K562 (cell line): ENCODE measurements around the gene CADPS2. TPM values are rescaled to one million over a fixed set of nuclear protein-coding genes. Genes with fewer than 3 reads are reported as not detected.

Experiments used
- ATAC-seq: fragments of 200-7000 bp; cut with Tn5 transposase; 3 replicates; pipeline ENCODE4 v1.9.1; 2020; ENCODE audit warnings: moderate library complexity
- BruUV-seq: library from RNA; stranded (reverse); fragments of 400-500 nt; replicated peaks from 2 replicates; lab custom pipeline; 2021; lab: Mats Ljungman, UMichigan
- CTCF ChIA-PET: fragments of 300-600 bp; formaldehyde crosslinking; extraction: SDS; loops from one replicate; lab custom pipeline; 2021; ENCODE audit warnings: low intra/inter-chr PET ratio; lab: Yijun Ruan, JAX
- POLR2A ChIA-PET: fragments of 300-600, 350-650 bp; sonication (Branson Sonifier 250); formaldehyde crosslinking; extraction: SDS; loops from one replicate; lab custom pipeline; 2021; ENCODE audit warnings: antibody characterized with exemption, inconsistent platforms; lab: Yijun Ruan, JAX
- DNase-seq, 4 experiments: peaks; one replicate each; pipeline versions ENCODE4 v3.0.0 to v3.0.0-alpha.2; 2011 to 2018; ENCODE audit warnings: low spot score in 3 of 4, mixed read lengths in 3 of 4; ENCODE audit errors: extremely low read depth in 1 of 4
- FAIRE-seq: peaks from 2 replicates; lab custom pipeline; 2011; peaks lifted over from hg19 to GRCh38; lab: Jason Lieb, UNC
- H2AFZ ChIP-seq: 2 replicates; pipeline ENCODE4 v1.6.0; 2011; ENCODE audit warnings: low read depth, low read length, control low read depth, inconsistent platforms
- H3K27ac ChIP-seq: fragments of 200-600 bp; 3 replicates; pipeline ENCODE4 v1.8.0; 2011; ENCODE audit warnings: low read depth, mild to moderate bottlenecking, control low read depth, inconsistent platforms, low read length, moderate library complexity, mixed read lengths; ENCODE audit errors: extremely low read depth
- H3K27me3 ChIP-seq, 2 experiments: fragments of 300-600 bp in 1 of 2; 2 replicates in 1 of 2; 3 replicates in 1 of 2; pipeline versions ENCODE4 v1.6.0 to v1.8.0; 2011; ENCODE audit warnings: inconsistent platforms in 2 of 2, low read length in 2 of 2, mild to moderate bottlenecking in 1 of 2, mixed read lengths in 1 of 2, moderate library complexity in 1 of 2; ENCODE audit not compliant: control insufficient read depth in 2 of 2, insufficient read depth in 2 of 2
- H3K36me3 ChIP-seq: fragments of 300-600 bp; 3 replicates; pipeline ENCODE4 v1.8.0; 2011; ENCODE audit warnings: mild to moderate bottlenecking, low read length, inconsistent platforms; ENCODE audit not compliant: control insufficient read depth, insufficient read depth
- H3K4me1 ChIP-seq, 2 experiments: fragments of 200-600 bp in 1 of 2; replicated peaks in 1 of 2; 2 replicates in 1 of 2; 3 replicates in 1 of 2; pipeline versions ENCODE4 v1.5.1 to v1.8.0; 2011; ENCODE audit warnings: inconsistent platforms in 2 of 2, low read length in 2 of 2, mild to moderate bottlenecking in 1 of 2, mixed read lengths in 1 of 2, moderate library complexity in 1 of 2; ENCODE audit not compliant: control insufficient read depth in 2 of 2, insufficient read depth in 2 of 2
- H3K4me2 ChIP-seq: 2 replicates; pipeline ENCODE4 v1.6.1; 2011; ENCODE audit warnings: low read length, control low read depth, inconsistent platforms, mixed read lengths; ENCODE audit not compliant: insufficient read depth
- H3K4me3 ChIP-seq: fragments of 200-600 bp; sonication (generic), shearing (Covaris generic); 2 replicates; pipeline ENCODE4 v1.5.1; 2016; ENCODE audit warnings: control low read depth, inconsistent platforms
- H3K79me2 ChIP-seq: fragments of 200-600 bp; 3 replicates; pipeline ENCODE4 v1.8.0; 2011; ENCODE audit warnings: low read length, inconsistent platforms; ENCODE audit not compliant: control insufficient read depth, insufficient read depth
- H3K9ac ChIP-seq, 2 experiments: 2 replicates each; pipeline versions ENCODE4 v1.6.0 to v1.6.1; 2011; ENCODE audit warnings: low read depth in 2 of 2, low read length in 2 of 2, control low read depth in 1 of 2, inconsistent platforms in 1 of 2, mild to moderate bottlenecking in 1 of 2, mixed read lengths in 1 of 2; ENCODE audit not compliant: insufficient read depth in 1 of 2
- H3K9me1 ChIP-seq: one replicate; pipeline ENCODE4 v1.6.0; 2011; ENCODE audit warnings: inconsistent platforms, mild to moderate bottlenecking, low read length, moderate library complexity; ENCODE audit not compliant: control insufficient read depth, insufficient read depth
- H3K9me3 ChIP-seq: replicated peaks from 2 replicates; pipeline ENCODE4 v1.5.1; 2011; ENCODE audit warnings: low read depth, low read length, inconsistent platforms; ENCODE audit not compliant: control insufficient read depth, insufficient read depth
- H4K20me1 ChIP-seq: replicated peaks from 2 replicates; pipeline ENCODE4 v1.6.1; 2011; ENCODE audit warnings: low read length, inconsistent platforms, mixed read lengths; ENCODE audit not compliant: control insufficient read depth, insufficient read depth
- BDP1 ChIP-seq: IDR thresholded peaks from 3 replicates; pipeline ENCODE4 v1.6.1; 2011; ENCODE audit not compliant: insufficient read length, insufficient read depth
- DIDO1 ChIP-seq: fragments of 450-650 bp; IDR thresholded peaks from 2 replicates; pipeline ENCODE4 v1.6.1; 2016; ENCODE audit warnings: low read depth, missing biosample characterization, missing genetic modification characterization
- EP300 ChIP-seq: IDR thresholded peaks from 2 replicates; pipeline ENCODE4 v1.6.1; 2012; ENCODE audit warnings: low read length, improper control_type of control experiment
- ERF ChIP-seq: fragments of 450-650 bp; formaldehyde crosslinking; IDR thresholded peaks from 2 replicates; pipeline ENCODE4 v1.4.0; 2020; ENCODE audit warnings: mild to moderate bottlenecking, mixed read lengths
- FUS ChIP-seq: fragments of 200-400 bp; formaldehyde crosslinking; optimal IDR thresholded peaks from 2 replicates; pipeline ENCODE3; 2017; ENCODE audit warnings: low read depth, low read length
- HNRNPK ChIP-seq: fragments of 200-400 bp; formaldehyde crosslinking; IDR thresholded peaks from one replicate; pipeline ENCODE4 v1.6.1; 2018; ENCODE audit warnings: mild to moderate bottlenecking, low read depth, low read length; ENCODE audit not compliant: poor library complexity, severe bottlenecking
- JUND ChIP-seq, 2 experiments: IDR thresholded peaks; 2 replicates in 1 of 2; 3 replicates in 1 of 2; pipeline ENCODE4 v1.6.1; 2011; ENCODE audit warnings: borderline replicate concordance in 2 of 2, low read depth in 2 of 2, low read length in 2 of 2, improper control_type of control experiment in 1 of 2, missing biosample characterization in 1 of 2, missing genetic modification characterization in 1 of 2, missing genetic modification reagents in 1 of 2
- MIER1 ChIP-seq: fragments of 450-650 bp; IDR thresholded peaks from 2 replicates; pipeline ENCODE4 v1.6.1; 2016; ENCODE audit warnings: antibody characterized with exemption, mild to moderate bottlenecking, low read depth
- NR1H2 ChIP-seq: sonication (generic); formaldehyde crosslinking; IDR thresholded peaks from 2 replicates; pipeline ENCODE4 v1.4.0; 2020; ENCODE audit warnings: mild to moderate bottlenecking, missing genetic modification reagents
- PPARD ChIP-seq: fragments of 250-450 bp; sonication (Bioruptor Pico); IDR thresholded peaks from 2 replicates; pipeline ENCODE4 v1.8.0; 2022; ENCODE audit warnings: inconsistent platforms, mild to moderate bottlenecking, moderate library complexity
- RAD21 ChIP-seq, 2 experiments: fragments of 250-450 bp in 1 of 2; fragments of 450-650 bp in 1 of 2; sonication (Bioruptor Pico) in 1 of 2; formaldehyde crosslinking in 1 of 2; IDR thresholded peaks in 1 of 2; conservative IDR thresholded peaks in 1 of 2; 2 replicates each; pipeline versions ENCODE4 v1.4.0 to v1.8.0; 2020 to 2022; ENCODE audit warnings: mild to moderate bottlenecking in 2 of 2, moderate library complexity in 1 of 2
- RBFOX2 ChIP-seq: fragments of 200-400 bp; formaldehyde crosslinking; IDR thresholded peaks from 2 replicates; pipeline ENCODE4 v1.6.1; 2017; ENCODE audit warnings: low read depth, mild to moderate bottlenecking, low read length, moderate library complexity
- TCF3 ChIP-seq: sonication (generic); formaldehyde crosslinking; IDR thresholded peaks from 2 replicates; pipeline ENCODE4 v1.4.0; 2020; ENCODE audit warnings: mild to moderate bottlenecking, missing genetic modification reagents
- ZBED1 ChIP-seq: IDR thresholded peaks from 2 replicates; pipeline ENCODE4 v1.6.1; 2014
- ZKSCAN8 ChIP-seq: fragments of 200-800 bp; sonication (Bioruptor generic); IDR thresholded peaks from 2 replicates; pipeline ENCODE4 v1.6.1; 2016; ENCODE audit warnings: missing genetic modification characterization, missing compliant biosample characterization
- ZNF175 ChIP-seq: fragments of 200-800 bp; sonication (Bioruptor generic); IDR thresholded peaks from 2 replicates; pipeline ENCODE4 v1.6.1; 2016; ENCODE audit warnings: low read depth, mild to moderate bottlenecking, missing genetic modification characterization, missing compliant biosample characterization
- ZNF282 ChIP-seq: sonication (generic); formaldehyde crosslinking; IDR thresholded peaks from 2 replicates; pipeline ENCODE4 v1.8.1; 2023; ENCODE audit warnings: missing genetic modification reagents
- ZNF354B ChIP-seq: fragments of 250-450 bp; sonication (Bioruptor Pico); IDR thresholded peaks from 2 replicates; pipeline ENCODE4 v1.4.0; 2020
- ZNF431 ChIP-seq: sonication (generic); formaldehyde crosslinking; IDR thresholded peaks from 2 replicates; pipeline ENCODE4 v1.8.0; 2022; ENCODE audit warnings: mild to moderate bottlenecking, missing genetic modification reagents
- ZNF707 ChIP-seq: fragments of 250-450 bp; sonication (Bioruptor Pico); conservative IDR thresholded peaks from 2 replicates; pipeline ENCODE4 v1.8.0; 2022; ENCODE audit warnings: inconsistent platforms, mild to moderate bottlenecking, moderate library complexity
- ZSCAN32 ChIP-seq: fragments of 450-650 bp; formaldehyde crosslinking; IDR thresholded peaks from 2 replicates; pipeline ENCODE4 v1.4.0; 2020; ENCODE audit warnings: mild to moderate bottlenecking, moderate library complexity
- WGBS: fragments of 100-300 bp; shearing (Covaris generic); methylation state at CpG from one replicate; pipeline ENCODE4 v1.1.6; 2016; ENCODE audit warnings: low coverage, mixed read lengths; ENCODE audit not compliant: insufficient coverage; ENCODE audit errors: missing lambda C conversion rate; 5-methylcytosine and 5-hydroxymethylcytosine counted together
- in situ Hi-C: fragments of 300-500 bp; cut with MboI; formaldehyde crosslinking; loops from 4 replicates; pipeline ENCODE4 v1.15.0; 2018; ENCODE audit warnings: inconsistent platforms, mixed read lengths
- intact Hi-C: fragments of 100-400 bp; cut with micrococcal nuclease; formaldehyde crosslinking; loops from 2 replicates; pipeline ENCODE4 v1.14.2; 2022
- polyA plus RNA-seq, 8 experiments: library from polyadenylated mRNA; depleted of rRNA in 4 of 8; stranded (reverse) in 5 of 8; unstranded in 3 of 8; fragments of >200 nt; fragmentation: Nextera tagmentation in 2 of 8; fragmentation: Illumina TruSeq in 1 of 8; extraction: Ambion mirVana in 2 of 8; extraction: Trizol in 1 of 8; gene quantifications; 2 replicates each; pipeline versions ENCODE4 v1.2.1 to v1.2.3, GENCODE V29; 2011 to 2014; ENCODE audit warnings: inconsistent platforms in 1 of 8, missing spikeins in 1 of 8
- total RNA-seq, 7 experiments: library from RNA; depleted of rRNA in 6 of 7; stranded (reverse); fragments of >200 nt in 6 of 7; fragmentation: Illumina TruSeq in 2 of 7; extraction: Trizol in 2 of 7; gene quantifications; 2 replicates each; pipeline versions ENCODE4 v1.2.1 to v1.2.3, GENCODE V29; 2011 to 2021; ENCODE audit warnings: low replicate concordance in 1 of 7
- TF ChIP-seq, protein P1 (sequence below): fragments of 250-450 bp; sonication (Bioruptor Pico); IDR thresholded peaks from 2 replicates; pipeline ENCODE4 v1.5.0; 2020; ENCODE audit warnings: mild to moderate bottlenecking

The CADPS2 gene
- total and polyA plus RNA-seq, 9 of the 15 experiments (the other 6 are each of a cell fraction or from before 2014, with no cell fraction given) = 0.03 to 0.14 (median 0.04) TPM; not detected in 1

DNA sequence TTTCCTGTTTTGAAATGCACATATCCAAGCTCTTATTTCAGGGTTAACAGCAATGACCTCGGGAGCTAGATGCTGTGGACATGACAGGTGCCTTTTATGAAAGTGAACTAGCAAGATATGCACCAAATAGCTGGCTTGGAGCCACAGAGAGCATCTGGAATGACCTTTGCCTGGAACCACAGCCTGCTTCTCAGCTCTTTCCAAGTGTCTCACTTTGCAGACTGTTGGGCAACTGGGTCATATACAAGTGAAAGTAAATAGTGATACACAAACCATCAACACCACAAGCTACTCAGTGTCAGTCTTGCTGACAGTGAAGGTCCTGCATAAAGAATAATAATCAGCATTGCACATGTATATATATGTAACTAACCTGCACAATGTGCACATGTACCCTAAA lies 370.9 kb downstream of the CADPS2 start (continued):
- TF ChIP-seq ZNF431 = no peak
- no peak for TF ChIP-seq ZSCAN32

DNA sequence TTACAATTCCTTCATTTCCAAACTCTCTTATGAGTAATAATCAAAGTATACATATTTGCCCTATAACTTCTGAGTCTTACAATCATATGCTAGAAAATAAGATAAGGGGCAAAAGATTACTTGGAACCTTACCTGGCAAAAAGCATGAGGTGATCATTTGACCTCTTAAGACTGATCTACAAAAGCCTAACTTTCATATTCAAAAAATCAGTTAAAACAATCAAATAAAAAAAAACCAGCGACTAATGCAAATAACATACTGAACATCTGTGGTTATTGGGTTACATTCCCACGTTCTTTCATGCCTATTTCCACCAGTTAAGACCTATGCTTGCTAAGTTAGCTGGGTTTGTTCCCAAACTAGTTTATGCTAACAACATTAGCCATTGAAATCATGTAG lies 375.0 kb downstream of the CADPS2 start:
- ATAC-seq = no peak
- H3K27ac ChIP-seq = no peak overlapping the region
- POLR2A ChIA-PET = no interaction called here
- TF ChIP-seq HNRNPK (no peak), ERF (CRISPR knock-in tag) (no peak), RAD21 (CRISPR knock-in tag; conservative IDR thresholded peaks at IDR 0.05 in 1 of 2, IDR thresholded peaks at IDR 0.05 in 1 of 2) (no peak), ZNF707 (CRISPR knock-in tag) (no peak), PPARD (CRISPR knock-in tag) (no peak), DIDO1 (no peak), TCF3 (CRISPR knock-in tag) (no peak), ZKSCAN8 (CRISPR knock-in tag) (no peak), FUS (no peak), NR1H2 (CRISPR knock-in tag) (no peak), ZNF282 (CRISPR knock-in tag) (no peak), MIER1 (no peak), ZNF354B (no peak), BDP1 (no peak), ZNF175 (CRISPR knock-in tag) (no peak), EP300 (no peak), JUND (IDR thresholded peaks at IDR 0.05; ENCODE audit: borderline replicate concordance, low read depth, low read length) (no peak), JUND (tag; IDR thresholded peaks at IDR 0.05; ENCODE audit: borderline replicate concordance, low read depth, low read length) (no peak), ZBED1 (no peak), RBFOX2 (no peak)
- TF ChIP-seq, protein P1, sequence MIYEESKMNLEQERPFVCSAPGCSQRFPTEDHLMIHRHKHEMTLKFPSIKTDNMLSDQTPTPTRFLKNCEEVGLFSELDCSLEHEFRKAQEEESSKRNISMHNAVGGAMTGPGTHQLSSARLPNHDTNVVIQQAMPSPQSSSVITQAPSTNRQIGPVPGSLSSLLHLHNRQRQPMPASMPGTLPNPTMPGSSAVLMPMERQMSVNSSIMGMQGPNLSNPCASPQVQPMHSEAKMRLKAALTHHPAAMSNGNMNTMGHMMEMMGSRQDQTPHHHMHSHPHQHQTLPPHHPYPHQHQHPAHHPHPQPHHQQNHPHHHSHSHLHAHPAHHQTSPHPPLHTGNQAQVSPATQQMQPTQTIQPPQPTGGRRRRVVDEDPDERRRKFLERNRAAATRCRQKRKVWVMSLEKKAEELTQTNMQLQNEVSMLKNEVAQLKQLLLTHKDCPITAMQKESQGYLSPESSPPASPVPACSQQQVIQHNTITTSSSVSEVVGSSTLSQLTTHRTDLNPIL (CRISPR knock-in tag) = no peak
- no peaks in the 10 kb centered on the region for H3K4me1 ChIP-seq
- no peak for FAIRE-seq
- H3K36me3 ChIP-seq = no peaks in the 10 kb centered on the region
- in situ Hi-C loops (no loop called here), intact Hi-C loops (no loop called here)
- H3K79me2 ChIP-seq = no peaks in the 10 kb centered on the region
- H3K27me3 ChIP-seq = no peaks in the 10 kb centered on the region
- CTCF ChIA-PET = no interaction called here
- H3K9me1 ChIP-seq = no peaks in the 10 kb centered on the region
- H3K4me2 ChIP-seq = no peak overlapping the region
- 0% methylated on average over 2 of the region's 2 CpGs for WGBS
- DNase-seq = no peak
- no peaks in the 10 kb centered on the region for H3K9me3 ChIP-seq
- H3K9ac ChIP-seq = no peak overlapping the region
- no TSS peak for BruUV-seq
- H2AFZ ChIP-seq = no peak overlapping the region
- no peaks in the 10 kb centered on the region for H4K20me1 ChIP-seq
- no peak overlapping the region for H3K4me3 ChIP-seq
